HEK293T (cell line): ENCODE data around the gene HES4.

ENCODE experiments used
- BHLHE40 ChIP-seq: fragments of 450-650 bp; IDR thresholded peaks from 2 replicates; pipeline ENCODE4 v1.6.1; 2016; ENCODE audit warnings: mild to moderate bottlenecking, moderate library complexity, borderline replicate concordance
- FOXA1 ChIP-seq: fragments of 450-650 bp; IDR thresholded peaks from 2 replicates; pipeline ENCODE4 v1.6.1; 2016; ENCODE audit warnings: mild to moderate bottlenecking
- FOXM1 ChIP-seq: fragments of 450-650 bp; IDR thresholded peaks from 2 replicates; pipeline ENCODE4 v1.6.1; 2017; ENCODE audit warnings: mild to moderate bottlenecking, borderline replicate concordance
- HDGF ChIP-seq: fragments of 450-650 bp; IDR thresholded peaks from 2 replicates; pipeline ENCODE4 v1.6.1; 2017; ENCODE audit warnings: antibody characterized with exemption, borderline replicate concordance
- NFRKB ChIP-seq: fragments of 450-650 bp; IDR thresholded peaks from 2 replicates; pipeline ENCODE4 v1.6.1; 2016; ENCODE audit warnings: mild to moderate bottlenecking, moderate library complexity
- SUZ12 ChIP-seq: fragments of 450-650 bp; IDR thresholded peaks from 2 replicates; pipeline ENCODE4 v1.6.1; 2016; ENCODE audit warnings: mild to moderate bottlenecking
- TARDBP ChIP-seq: fragments of 450-650 bp; IDR thresholded peaks from 2 replicates; pipeline ENCODE4 v1.6.1; 2016
- ZNF384 ChIP-seq: fragments of 450-650 bp; IDR thresholded peaks from 2 replicates; pipeline ENCODE4 v1.6.1; 2016
- TF ChIP-seq, protein P1 (sequence below): fragments of 450-650 bp; IDR thresholded peaks from 2 replicates; pipeline ENCODE4 v1.6.1; 2016

- no peak for TF ChIP-seq FOXA1
- TF ChIP-seq BHLHE40: no peak
- TF ChIP-seq NFRKB: no peak
- TF ChIP-seq FOXM1: no peak
- no peak for TF ChIP-seq SUZ12
- TF ChIP-seq HDGF: no peak
- TF ChIP-seq TARDBP: no peak
- TF ChIP-seq ZNF384: no peak
- TF ChIP-seq, protein P1, sequence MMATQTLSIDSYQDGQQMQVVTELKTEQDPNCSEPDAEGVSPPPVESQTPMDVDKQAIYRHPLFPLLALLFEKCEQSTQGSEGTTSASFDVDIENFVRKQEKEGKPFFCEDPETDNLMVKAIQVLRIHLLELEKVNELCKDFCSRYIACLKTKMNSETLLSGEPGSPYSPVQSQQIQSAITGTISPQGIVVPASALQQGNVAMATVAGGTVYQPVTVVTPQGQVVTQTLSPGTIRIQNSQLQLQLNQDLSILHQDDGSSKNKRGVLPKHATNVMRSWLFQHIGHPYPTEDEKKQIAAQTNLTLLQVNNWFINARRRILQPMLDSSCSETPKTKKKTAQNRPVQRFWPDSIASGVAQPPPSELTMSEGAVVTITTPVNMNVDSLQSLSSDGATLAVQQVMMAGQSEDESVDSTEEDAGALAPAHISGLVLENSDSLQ: no peak
Observed at GRCh38 chr1:1047407-1047806, 47.5 kb upstream of the HES4 start.
